ENCODE results near the gene TMEM63A. TPM values are rescaled to one million over a fixed set of nuclear protein-coding genes. Genes with fewer than 3 reads are reported as not detected.
A peak's percentile ranks its signal among the peaks of the same experiment; 100 is the strongest.

TMEM63A gene
- total and polyA plus RNA-seq, 10 donors: 15.0 to 143 (median 109) TPM

DNA sequence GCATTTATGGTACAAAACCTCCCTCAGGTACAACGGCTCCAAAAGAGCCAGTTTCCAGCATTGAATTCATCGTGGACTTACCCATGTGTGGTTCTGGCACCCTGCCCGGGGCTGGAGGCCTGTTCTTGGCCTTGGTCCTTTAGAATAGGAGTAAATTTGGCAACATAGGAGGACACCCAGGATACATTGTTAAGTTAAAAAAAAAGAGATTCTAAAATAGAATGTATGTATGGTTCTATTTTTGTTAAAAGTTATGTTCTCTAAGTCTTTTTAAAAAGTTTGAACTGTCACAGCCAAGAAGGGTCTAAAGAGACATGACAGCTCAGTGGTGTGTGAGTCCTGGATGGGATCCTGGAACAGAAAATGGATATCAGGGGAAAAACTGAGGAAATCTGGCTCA is 46.3 kb downstream of the TMEM63A start:
- Histone ChIP-seq H3K4me1 (peaks cover 0 to 23% (median 0%) of the 10 kb centered on the region in 6 donors), H3K27ac (no peak overlapping the region), H3K27me3 (replicated peaks in 1 of 7) (no peaks in the 10 kb centered on the region), H3K9me3 (no peaks in the 10 kb centered on the region), H3K4me3 (no peak overlapping the region), H3K36me3 (peaks cover 0 to 55% (median 5%) of the 10 kb centered on the region in 6 donors)
- 57 to 81% (median 67%) methylated on average over 3 of the region's 3 CpGs for WGBS, 5 donors
- intact Hi-C loops (cut with DNase I; ENCODE audit: low total_unique reads): no loop called here
- peak; percentile 56 for DNase-seq
- TF ChIP-seq, protein P1, sequence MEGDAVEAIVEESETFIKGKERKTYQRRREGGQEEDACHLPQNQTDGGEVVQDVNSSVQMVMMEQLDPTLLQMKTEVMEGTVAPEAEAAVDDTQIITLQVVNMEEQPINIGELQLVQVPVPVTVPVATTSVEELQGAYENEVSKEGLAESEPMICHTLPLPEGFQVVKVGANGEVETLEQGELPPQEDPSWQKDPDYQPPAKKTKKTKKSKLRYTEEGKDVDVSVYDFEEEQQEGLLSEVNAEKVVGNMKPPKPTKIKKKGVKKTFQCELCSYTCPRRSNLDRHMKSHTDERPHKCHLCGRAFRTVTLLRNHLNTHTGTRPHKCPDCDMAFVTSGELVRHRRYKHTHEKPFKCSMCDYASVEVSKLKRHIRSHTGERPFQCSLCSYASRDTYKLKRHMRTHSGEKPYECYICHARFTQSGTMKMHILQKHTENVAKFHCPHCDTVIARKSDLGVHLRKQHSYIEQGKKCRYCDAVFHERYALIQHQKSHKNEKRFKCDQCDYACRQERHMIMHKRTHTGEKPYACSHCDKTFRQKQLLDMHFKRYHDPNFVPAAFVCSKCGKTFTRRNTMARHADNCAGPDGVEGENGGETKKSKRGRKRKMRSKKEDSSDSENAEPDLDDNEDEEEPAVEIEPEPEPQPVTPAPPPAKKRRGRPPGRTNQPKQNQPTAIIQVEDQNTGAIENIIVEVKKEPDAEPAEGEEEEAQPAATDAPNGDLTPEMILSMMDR (IDR thresholded peaks at IDR 0.05 in 8 of 11, conservative IDR thresholded peaks at IDR 0.05 in 3 of 11): no peak
- TF ChIP-seq POLR2A (IDR thresholded peaks at IDR 0.05) (no peak), POLR2AphosphoS5 (IDR thresholded peaks at IDR 0.05) (no peak)

DNA sequence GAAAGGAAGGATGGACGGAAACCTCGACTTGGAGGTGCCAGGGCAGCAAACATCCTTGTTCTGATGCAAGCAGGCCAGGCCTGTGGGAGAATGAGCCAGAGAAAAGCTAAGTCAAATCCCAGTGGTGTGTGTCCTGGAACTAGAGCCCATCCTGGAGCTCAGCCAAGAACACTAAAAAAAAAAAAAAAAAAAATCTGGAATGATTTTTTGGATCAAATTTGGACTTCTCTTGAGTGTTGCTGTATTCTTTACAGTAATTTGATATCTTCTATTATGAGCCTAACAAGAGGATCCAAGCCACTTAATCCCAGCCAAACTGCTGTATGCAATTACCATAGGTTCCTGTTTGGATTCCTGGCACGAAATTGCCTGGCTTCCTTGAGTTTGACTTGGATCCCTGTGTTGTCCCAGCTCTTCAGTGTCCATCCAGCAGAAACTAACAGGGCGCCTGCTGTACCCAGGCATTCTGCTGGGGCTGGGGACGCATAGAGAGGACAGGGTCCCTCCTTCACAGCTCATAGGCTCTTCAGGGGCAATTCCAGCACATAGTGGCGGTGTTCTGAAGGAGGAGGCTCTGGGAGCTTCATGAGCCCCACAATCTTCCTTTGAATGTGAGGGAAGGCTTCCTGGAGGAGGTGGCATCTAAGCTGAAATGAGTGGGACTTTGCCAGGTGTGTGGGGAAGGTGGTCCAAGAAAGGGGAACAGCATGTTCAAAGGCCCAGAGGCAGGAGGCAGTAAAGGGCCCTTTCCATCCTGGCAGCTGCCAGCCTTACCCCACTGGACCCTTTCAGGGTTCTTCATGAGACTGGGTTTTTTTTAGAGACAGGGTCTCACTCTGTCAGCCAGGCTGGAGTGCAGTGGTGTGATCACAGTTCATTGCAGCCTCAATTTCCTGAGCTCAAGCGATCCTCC is 47.5 kb downstream of the TMEM63A start:
- Histone ChIP-seq H3K27ac (peak overlapping the region in 4 of 8 donors; percentile 6 to 29 (median 20)), H3K4me1 (peaks cover 0 to 23% (median 0%) of the 10 kb centered on the region in 6 donors), H3K9me3 (no peaks in the 10 kb centered on the region), H3K36me3 (peaks cover 0 to 56% (median 7%) of the 10 kb centered on the region in 6 donors), H3K27me3 (replicated peaks in 1 of 7) (no peaks in the 10 kb centered on the region), H3K4me3 (no peak overlapping the region)
- intact Hi-C loops (cut with DNase I; ENCODE audit: low total_unique reads): no loop called here
- TF ChIP-seq POLR2AphosphoS5 (IDR thresholded peaks at IDR 0.05): peak in 1 of 3 donors; percentile 4
- TF ChIP-seq, protein P1 (IDR thresholded peaks at IDR 0.05 in 8 of 11, conservative IDR thresholded peaks at IDR 0.05 in 3 of 11): no peak
- WGBS, 5 donors: 73 to 86% (median 78%) methylated on average over 7 of the region's 7 CpGs
- peak; percentile 31 for DNase-seq

DNA sequence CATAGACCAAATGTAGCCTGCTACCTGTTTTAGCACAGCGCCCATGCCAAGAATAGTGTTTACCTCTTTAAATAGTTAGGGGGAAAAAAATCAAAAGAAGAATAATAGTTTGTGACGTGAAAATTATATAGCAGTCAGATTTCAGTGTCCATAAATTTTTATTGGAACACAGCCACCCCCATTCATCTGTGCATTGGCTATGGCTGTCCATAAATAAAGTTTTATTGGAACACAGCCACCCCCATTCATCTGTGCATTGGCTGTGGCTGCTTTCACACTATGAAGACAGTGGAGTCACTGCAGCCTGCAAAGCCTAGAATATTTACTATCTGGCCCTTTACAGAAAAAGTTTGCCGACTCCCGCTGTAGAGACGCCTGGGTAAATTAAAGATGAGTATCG is 51.3 kb downstream of the TMEM63A start:
- H3K36me3 ChIP-seq: peaks cover 0 to 47% (median 6%) of the 10 kb centered on the region in 6 donors
- no peaks in the 10 kb centered on the region for H3K9me3 ChIP-seq
- intact Hi-C loops (cut with DNase I; ENCODE audit: low total_unique reads): no loop called here
- DNase-seq: no peak
- no peak overlapping the region for H3K27ac ChIP-seq
- no peaks in the 10 kb centered on the region for H3K27me3 ChIP-seq (replicated peaks in 1 of 7)
- peaks cover 0 to 25% (median 7%) of the 10 kb centered on the region in 6 donors for H3K4me1 ChIP-seq
- TF ChIP-seq POLR2A (IDR thresholded peaks at IDR 0.05) (no peak), POLR2AphosphoS5 (IDR thresholded peaks at IDR 0.05) (no peak)
- TF ChIP-seq, protein P1 (IDR thresholded peaks at IDR 0.05 in 8 of 11, conservative IDR thresholded peaks at IDR 0.05 in 3 of 11): no peak
- no peak overlapping the region for H3K4me3 ChIP-seq
- WGBS, 5 donors: 92 to 98% (median 96%) methylated on average over 6 of the region's 6 CpGs

DNA sequence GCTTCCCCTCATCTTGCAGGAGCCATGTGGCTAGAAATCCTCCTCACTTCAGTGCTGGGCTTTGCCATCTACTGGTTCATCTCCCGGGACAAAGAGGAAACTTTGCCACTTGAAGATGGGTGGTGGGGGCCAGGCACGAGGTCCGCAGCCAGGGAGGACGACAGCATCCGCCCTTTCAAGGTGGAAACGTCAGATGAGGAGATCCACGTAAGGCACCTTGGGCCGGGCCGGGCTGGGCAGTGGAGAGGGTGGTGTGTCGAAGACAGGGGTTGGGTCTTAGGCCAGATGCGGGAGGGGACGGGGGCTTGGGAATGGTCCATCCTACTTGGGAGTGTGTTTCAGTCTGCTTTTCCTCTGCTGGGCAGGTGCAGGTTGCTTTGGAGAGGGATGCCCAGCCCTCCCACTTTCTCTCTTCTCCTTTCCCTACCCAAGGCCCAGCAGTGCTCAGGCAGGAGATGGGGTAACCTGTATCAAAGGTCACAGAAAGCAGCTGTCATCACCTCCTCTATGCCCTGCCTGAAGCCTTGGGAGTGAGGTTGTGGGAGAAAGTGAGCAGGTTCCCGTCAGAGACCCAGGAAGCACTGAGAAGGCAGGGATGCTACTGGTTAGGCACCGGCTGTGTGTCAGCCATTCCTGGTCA is 53.4 kb downstream of the TMEM63A start:
- Histone ChIP-seq H3K27ac (no peak overlapping the region), H3K36me3 (peaks cover 0 to 47% (median 6%) of the 10 kb centered on the region in 6 donors), H3K4me1 (peaks cover 4 to 32% (median 20%) of the 10 kb centered on the region in 6 donors), H3K4me3 (no peak overlapping the region), H3K27me3 (replicated peaks in 1 of 7) (no peaks in the 10 kb centered on the region), H3K9me3 (no peaks in the 10 kb centered on the region)
- DNase-seq: no peak
- intact Hi-C loops (cut with DNase I; ENCODE audit: low total_unique reads): no loop called here
- TF ChIP-seq, protein P1 (IDR thresholded peaks at IDR 0.05 in 8 of 11, conservative IDR thresholded peaks at IDR 0.05 in 3 of 11): no peak
- TF ChIP-seq POLR2A (IDR thresholded peaks at IDR 0.05): no peak
- TF ChIP-seq POLR2AphosphoS5 (IDR thresholded peaks at IDR 0.05): no peak
- WGBS, 5 donors: 94 to 95% (median 94%) methylated on average over 14 of the region's 14 CpGs

All from spleen (tissue), 11 donors.